Liver (tissue), 9 donors: ENCODE data around the gene MYOF. TPM values are rescaled to one million over a fixed set of nuclear protein-coding genes. Genes with fewer than 3 reads are reported as not detected.

Source experiments
- DNase-seq: peaks from one replicate; pipeline ENCODE4 v3.0.0-alpha.2; 2017; ENCODE audit warnings: low spot score
- H3K27ac ChIP-seq, 2 donors: one replicate each; pipeline ENCODE4 v1.7.0; 2013; ENCODE audit warnings: inconsistent platforms in 2 of 2, low read length in 2 of 2, control low read depth in 1 of 2, low read depth in 1 of 2, mild to moderate bottlenecking in 1 of 2
- H3K27me3 ChIP-seq, 4 donors: one replicate each; pipeline versions ENCODE4 v1.6.1 to v1.7.0; 2013; ENCODE audit warnings: low read length in 3 of 4, inconsistent platforms in 1 of 4, mild to moderate bottlenecking in 1 of 4, moderate library complexity in 1 of 4; ENCODE audit not compliant: control insufficient read depth in 4 of 4, insufficient read depth in 4 of 4
- H3K36me3 ChIP-seq, 4 donors: one replicate each; pipeline versions ENCODE4 v1.6.1 to v1.7.0; 2013; ENCODE audit warnings: low read length in 3 of 4, mild to moderate bottlenecking in 3 of 4, low read depth in 1 of 4, moderate library complexity in 1 of 4; ENCODE audit not compliant: control insufficient read depth in 4 of 4, insufficient read depth in 3 of 4
- H3K4me1 ChIP-seq, 4 donors: one replicate each; pipeline versions ENCODE4 v1.6.1 to v1.7.0; 2013; ENCODE audit warnings: low read length in 3 of 4, mild to moderate bottlenecking in 3 of 4, moderate library complexity in 1 of 4; ENCODE audit not compliant: control insufficient read depth in 4 of 4, insufficient read depth in 4 of 4
- H3K4me3 ChIP-seq, 3 donors: one replicate each; pipeline versions ENCODE4 v1.6.1 to v1.7.0; 2013; ENCODE audit warnings: low read length in 3 of 3, control low read depth in 1 of 3, low read depth in 1 of 3, mild to moderate bottlenecking in 1 of 3
- H3K9ac ChIP-seq, 2 donors: one replicate each; pipeline ENCODE4 v1.7.0; 2013; ENCODE audit warnings: low read length in 2 of 2, mild to moderate bottlenecking in 2 of 2, moderate library complexity in 2 of 2, control low read depth in 1 of 2, low read depth in 1 of 2
- H3K9me3 ChIP-seq, 4 donors: one replicate each; pipeline versions ENCODE4 v1.6.1 to v1.7.0; 2013; ENCODE audit warnings: low read length in 3 of 4; ENCODE audit not compliant: control insufficient read depth in 4 of 4
- ATF3 ChIP-seq: IDR thresholded peaks from 2 replicates; pipeline ENCODE4 v1.6.1; 2016; ENCODE audit warnings: antibody characterized with exemption
- CTCF ChIP-seq: fragments of 150-350 bp; IDR thresholded peaks from 2 replicates; pipeline ENCODE4 v1.5.1; 2017; ENCODE audit warnings: improper control_type of control experiment, low read depth, low read length; ENCODE audit not compliant: missing input control
- EGR1 ChIP-seq, 2 donors: IDR thresholded peaks; 2 replicates each; pipeline ENCODE4 v1.6.1; 2016 to 2018; ENCODE audit warnings: antibody characterized with exemption in 2 of 2, low read depth in 2 of 2
- FOXA1 ChIP-seq: IDR thresholded peaks from 2 replicates; pipeline ENCODE4 v1.6.1; 2016; ENCODE audit warnings: antibody characterized with exemption
- FOXA2 ChIP-seq: IDR thresholded peaks from 2 replicates; pipeline ENCODE4 v1.6.1; 2016; ENCODE audit warnings: antibody characterized with exemption
- HNF4A ChIP-seq, 2 donors: conservative IDR thresholded peaks; 2 replicates each; pipeline ENCODE4 v1.6.1; 2016; ENCODE audit warnings: antibody characterized with exemption in 2 of 2, mild to moderate bottlenecking in 2 of 2
- HNF4G ChIP-seq: IDR thresholded peaks from 2 replicates; pipeline ENCODE4 v1.6.1; 2016; ENCODE audit warnings: antibody characterized with exemption
- JUND ChIP-seq, 2 donors: IDR thresholded peaks; 2 replicates each; pipeline ENCODE4 v1.6.1; 2016; ENCODE audit warnings: antibody characterized with exemption in 2 of 2
- NR2F2 ChIP-seq: IDR thresholded peaks from 2 replicates; pipeline ENCODE4 v1.6.1; 2016; ENCODE audit warnings: antibody characterized with exemption
- RXRA ChIP-seq, 2 donors: IDR thresholded peaks; 2 replicates each; pipeline ENCODE4 v1.6.1; 2017 to 2018; ENCODE audit warnings: antibody characterized with exemption in 2 of 2, mild to moderate bottlenecking in 1 of 2
- SP1 ChIP-seq: IDR thresholded peaks from 2 replicates; pipeline ENCODE4 v1.6.1; 2018; ENCODE audit warnings: antibody characterized with exemption, mild to moderate bottlenecking
- TAF1 ChIP-seq: conservative IDR thresholded peaks from 2 replicates; pipeline ENCODE4 v1.6.1; 2016; ENCODE audit warnings: antibody characterized with exemption, mild to moderate bottlenecking
- YY1 ChIP-seq: IDR thresholded peaks from 2 replicates; pipeline ENCODE4 v1.6.1; 2016; ENCODE audit warnings: antibody characterized with exemption, mild to moderate bottlenecking
- WGBS: extraction: QIAGEN DNeasy Blood & Tissue Kit; methylation state at CpG from one replicate; pipeline ENCODE4 v1.1.7; 2013; 5-methylcytosine and 5-hydroxymethylcytosine counted together
- polyA plus RNA-seq, 2 donors: library from polyadenylated mRNA; stranded (reverse) in 1 of 2; unstranded in 1 of 2; fragments of 200-250 nt in 1 of 2; fragments of >200 nt in 1 of 2; fragmentation: Nextera tagmentation in 1 of 2; extraction: Ambion mirVana in 1 of 2; gene quantifications; one replicate each; pipeline versions ENCODE4 v1.2.1 to v1.2.3, GENCODE V29; 2013 to 2015
- total RNA-seq, 2 donors: library from RNA; depleted of rRNA; stranded (reverse); fragments of >200 nt; gene quantifications; one replicate each; pipeline ENCODE4 v1.2.3, GENCODE V29; 2014
- TF ChIP-seq, protein P1 (sequence below): IDR thresholded peaks from 2 replicates; pipeline ENCODE4 v1.6.1; 2016; ENCODE audit warnings: antibody characterized with exemption
- TF ChIP-seq, protein P2 (sequence below): IDR thresholded peaks from 2 replicates; pipeline ENCODE4 v1.6.1; 2016; ENCODE audit warnings: antibody characterized with exemption
- donor health status: healthy.
- donor health status: healthy.
- donor health status: healthy.
- donor health status: healthy.
- donor health status: healthy.

MYOF gene
- total and polyA plus RNA-seq, 4 donors: 0.89 to 5.7 (median 3.2) TPM

GRCh38 chr10:93280121-93280698 is 201.9 kb downstream of the MYOF start:
- Histone ChIP-seq H3K27me3 (no peaks in the 10 kb centered on the region), H3K27ac (no peak overlapping the region), H3K36me3 (no peaks in the 10 kb centered on the region), H3K4me3 (no peak overlapping the region), H3K9ac (no peak overlapping the region), H3K4me1 (no peaks in the 10 kb centered on the region), H3K9me3 (no peaks in the 10 kb centered on the region)
- DNase-seq: no peak
- WGBS: 96% methylated on average over 6 of the region's 6 CpGs
- TF ChIP-seq HNF4A (conservative IDR thresholded peaks at IDR 0.05) (no peak), YY1 (no peak), SP1 (no peak), NR2F2 (no peak), FOXA1 (no peak)

- H3K36me3 ChIP-seq: no peaks in the 10 kb centered on the region
- no peak for DNase-seq
- TF ChIP-seq HNF4G (no peak), TAF1 (no peak), YY1 (no peak), FOXA1 (no peak), SP1 (no peak)
- TF ChIP-seq, protein P1, sequence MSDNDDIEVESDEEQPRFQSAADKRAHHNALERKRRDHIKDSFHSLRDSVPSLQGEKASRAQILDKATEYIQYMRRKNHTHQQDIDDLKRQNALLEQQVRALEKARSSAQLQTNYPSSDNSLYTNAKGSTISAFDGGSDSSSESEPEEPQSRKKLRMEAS: no peak
Measured at GRCh38 chr10:93277360-93277759, 204.8 kb downstream of the MYOF start.

GRCh38 chr10:93274419-93274818 is 207.7 kb downstream of the MYOF start:
- 68% methylated on average over 4 of the region's 4 CpGs for WGBS
- no peaks in the 10 kb centered on the region for H3K4me1 ChIP-seq
- no peak for TF ChIP-seq NR2F2
- TF ChIP-seq CTCF: no peak
- no peak for TF ChIP-seq RXRA (IDR thresholded peaks at IDR 0.05)
- TF ChIP-seq, protein P2, sequence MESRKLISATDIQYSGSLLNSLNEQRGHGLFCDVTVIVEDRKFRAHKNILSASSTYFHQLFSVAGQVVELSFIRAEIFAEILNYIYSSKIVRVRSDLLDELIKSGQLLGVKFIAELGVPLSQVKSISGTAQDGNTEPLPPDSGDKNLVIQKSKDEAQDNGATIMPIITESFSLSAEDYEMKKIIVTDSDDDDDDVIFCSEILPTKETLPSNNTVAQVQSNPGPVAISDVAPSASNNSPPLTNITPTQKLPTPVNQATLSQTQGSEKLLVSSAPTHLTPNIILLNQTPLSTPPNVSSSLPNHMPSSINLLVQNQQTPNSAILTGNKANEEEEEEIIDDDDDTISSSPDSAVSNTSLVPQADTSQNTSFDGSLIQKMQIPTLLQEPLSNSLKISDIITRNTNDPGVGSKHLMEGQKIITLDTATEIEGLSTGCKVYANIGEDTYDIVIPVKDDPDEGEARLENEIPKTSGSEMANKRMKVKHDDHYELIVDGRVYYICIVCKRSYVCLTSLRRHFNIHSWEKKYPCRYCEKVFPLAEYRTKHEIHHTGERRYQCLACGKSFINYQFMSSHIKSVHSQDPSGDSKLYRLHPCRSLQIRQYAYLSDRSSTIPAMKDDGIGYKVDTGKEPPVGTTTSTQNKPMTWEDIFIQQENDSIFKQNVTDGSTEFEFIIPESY: no peak
- no peak for TF ChIP-seq ATF3
- no peak for TF ChIP-seq JUND (IDR thresholded peaks at IDR 0.05)
- TF ChIP-seq TAF1: no peak
- TF ChIP-seq, protein P1: no peak
- TF ChIP-seq FOXA2: no peak
- TF ChIP-seq EGR1 (IDR thresholded peaks at IDR 0.05; ENCODE audit: low read depth in 2 of 2): no peak
- TF ChIP-seq YY1: no peak
- TF ChIP-seq HNF4A (conservative IDR thresholded peaks at IDR 0.05): no peak

More at GRCh38 chr10:93277360-93277759, 204.8 kb downstream of the MYOF start:
- Histone ChIP-seq H3K4me1 (no peaks in the 10 kb centered on the region), H3K9ac (no peak overlapping the region), H3K9me3 (no peaks in the 10 kb centered on the region), H3K27me3 (no peaks in the 10 kb centered on the region), H3K27ac (no peak overlapping the region), H3K4me3 (no peak overlapping the region)
- WGBS: 80% methylated on average over 4 of the region's 4 CpGs

More at GRCh38 chr10:93274419-93274818, 207.7 kb downstream of the MYOF start:
- H3K27ac ChIP-seq: no peak overlapping the region
- no peak for DNase-seq
- H3K36me3 ChIP-seq: no peaks in the 10 kb centered on the region
- no peak overlapping the region for H3K9ac ChIP-seq
- no peaks in the 10 kb centered on the region for H3K27me3 ChIP-seq
- H3K9me3 ChIP-seq: no peaks in the 10 kb centered on the region
- no peak overlapping the region for H3K4me3 ChIP-seq
